Central memory CD8-positive, alpha-beta T cell (primary cell): Measurements from ENCODE around the gene MOK.
"Not testable (repeated sequence)": the region's sequence is repeated elsewhere in the genome, so short reads cannot be mapped to it uniquely, and the experiment has no call there.

Source experiments
- ATAC-seq: fragments of 150-1000 bp; cut with Tn5 transposase; replicated peaks from 2 replicates; pipeline ENCODE4 v1.10.0; 2022; ENCODE audit warnings: mild to moderate bottlenecking, moderate FRiP score, moderate number of reproducible peaks; ENCODE audit not compliant: poor library complexity, severe bottlenecking; ENCODE audit errors: extremely low read depth
- DNase-seq, 2 donors: peaks; one replicate each; pipeline ENCODE4 v3.0.0; 2021; ENCODE audit warnings: low spot score in 2 of 2
- H3K27ac Mint-ChIP-seq: one replicate; pipeline ENCODE4 v1.8.0; 2022; ENCODE audit warnings: low read depth, mild to moderate bottlenecking, moderate library complexity, mixed read lengths
- H3K27me3 Mint-ChIP-seq: one replicate; pipeline ENCODE4 v1.8.0; 2022; ENCODE audit warnings: mixed read lengths
- H3K36me3 Mint-ChIP-seq: one replicate; pipeline ENCODE4 v1.8.0; 2022; ENCODE audit warnings: mild to moderate bottlenecking, moderate library complexity, mixed read lengths; ENCODE audit not compliant: insufficient read depth
- H3K4me1 Mint-ChIP-seq: one replicate; pipeline ENCODE4 v1.8.0; 2022; ENCODE audit warnings: mixed read lengths
- H3K4me3 Mint-ChIP-seq: one replicate; pipeline ENCODE4 v1.8.0; 2022; ENCODE audit warnings: mild to moderate bottlenecking, moderate library complexity, mixed read lengths
- H3K9me3 Mint-ChIP-seq: one replicate; pipeline ENCODE4 v1.8.0; 2022; ENCODE audit warnings: mixed read lengths

MOK gene

DNA sequence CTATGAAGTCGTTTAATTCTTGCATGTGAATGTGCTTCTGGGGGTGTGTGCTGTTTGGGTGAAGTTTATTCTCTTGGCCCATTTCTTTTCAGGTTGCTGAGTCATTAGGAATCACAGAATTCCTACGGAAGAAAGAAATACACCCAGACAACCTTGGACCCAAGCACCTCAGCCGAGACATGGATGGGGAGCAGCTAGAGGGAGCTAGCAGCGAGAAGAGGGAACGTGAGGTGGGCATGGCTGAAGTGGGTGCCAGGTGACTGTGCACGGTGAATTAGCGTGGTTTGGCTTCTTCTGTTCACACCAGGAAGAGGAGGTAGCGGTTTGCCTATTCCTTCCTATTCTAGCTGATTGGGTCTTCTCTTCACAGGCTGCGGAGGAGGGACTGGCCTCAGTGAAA, 33.8 kb upstream of the MOK start:
- no peak for ATAC-seq
- no peaks in the 10 kb centered on the region for H3K9me3 Mint-ChIP-seq
- H3K4me3 Mint-ChIP-seq, result no peak overlapping the region
- H3K36me3 Mint-ChIP-seq, result peaks cover 46% of the 10 kb centered on the region
- H3K27ac Mint-ChIP-seq, result no peak overlapping the region
- DNase-seq, result no peak
- H3K4me1 Mint-ChIP-seq, result peaks cover 1% of the 10 kb centered on the region
- H3K27me3 Mint-ChIP-seq, result no peaks in the 10 kb centered on the region

DNA sequence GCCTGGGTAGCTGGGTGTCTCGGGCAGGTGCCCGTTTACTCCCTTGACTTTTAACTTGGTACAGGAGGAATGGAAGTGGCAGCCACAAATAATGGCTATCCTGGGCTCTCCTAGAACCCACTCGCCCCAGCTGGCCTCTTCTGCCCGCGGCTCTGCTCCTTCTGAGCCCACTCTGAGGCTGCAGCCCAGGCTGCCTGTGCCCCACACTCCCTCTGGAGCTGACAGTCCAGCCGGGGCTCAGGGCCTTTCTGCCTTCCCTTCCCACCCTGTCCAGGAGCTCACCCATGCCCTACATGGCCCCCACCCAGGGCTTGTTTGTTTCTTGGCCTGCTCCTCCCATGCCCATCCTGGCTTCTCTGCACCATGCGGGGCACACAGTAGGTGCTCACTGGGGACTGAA, 30.2 kb upstream of the MOK start:
- H3K4me1 Mint-ChIP-seq, result peaks cover 6% of the 10 kb centered on the region
- no peaks in the 10 kb centered on the region for H3K9me3 Mint-ChIP-seq
- peaks cover 32% of the 10 kb centered on the region for H3K36me3 Mint-ChIP-seq
- no peak overlapping the region for H3K27ac Mint-ChIP-seq
- no peak for DNase-seq
- no peak overlapping the region for H3K4me3 Mint-ChIP-seq
- no peak for ATAC-seq
- H3K27me3 Mint-ChIP-seq, result no peaks in the 10 kb centered on the region

GRCh38 chr14:102333795-102334705, 29.1 kb upstream of the MOK start:
- Mint-ChIP-seq H3K27ac (peak overlapping the region; percentile 44), H3K4me1 (peaks cover 6% of the 10 kb centered on the region), H3K27me3 (no peaks in the 10 kb centered on the region), H3K4me3 (no peak overlapping the region), H3K36me3 (peaks cover 32% of the 10 kb centered on the region), H3K9me3 (no peaks in the 10 kb centered on the region)
- ATAC-seq, result no peak
- no peak for DNase-seq

DNA sequence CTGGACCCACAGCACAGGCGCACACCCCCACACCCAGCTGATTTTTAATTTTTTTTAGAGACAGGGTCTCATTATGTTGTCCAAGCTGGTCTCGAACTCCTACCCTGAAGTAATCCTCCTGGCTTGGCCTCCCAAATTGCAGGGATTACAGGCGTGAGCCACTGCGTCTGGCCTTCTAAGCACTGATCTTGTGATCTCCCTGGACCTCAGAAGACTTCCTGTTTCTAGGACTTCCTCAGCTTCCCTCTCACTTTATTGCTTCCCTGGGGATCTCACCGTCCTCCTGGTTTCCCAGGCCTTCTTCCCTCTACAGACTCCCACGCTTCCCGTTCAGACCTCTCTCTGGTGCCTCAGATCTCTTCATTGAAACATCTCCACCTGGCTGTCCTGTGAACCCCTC, 28.4 kb upstream of the MOK start:
- ATAC-seq (no peak), DNase-seq (no peak)
- Mint-ChIP-seq H3K9me3 (no peaks in the 10 kb centered on the region), H3K36me3 (peaks cover 31% of the 10 kb centered on the region), H3K4me1 (peaks cover 6% of the 10 kb centered on the region), H3K4me3 (no peak overlapping the region), H3K27me3 (no peaks in the 10 kb centered on the region), H3K27ac (peak overlapping the region; percentile 44)

- DNase-seq (no peak), ATAC-seq (no peak)
- Mint-ChIP-seq H3K36me3 (peaks cover 16% of the 10 kb centered on the region), H3K4me3 (no peak overlapping the region), H3K9me3 (no peaks in the 10 kb centered on the region), H3K27ac (no peak overlapping the region), H3K4me1 (peaks cover 6% of the 10 kb centered on the region), H3K27me3 (no peaks in the 10 kb centered on the region)
These were observed 25.8 kb upstream of the MOK start for GRCh38 chr14:102330806-102331205.

GRCh38 chr14:102329381-102329780, 24.4 kb upstream of the MOK start:
- H3K9me3 Mint-ChIP-seq, ATAC-seq, H3K27ac Mint-ChIP-seq, H3K27me3 Mint-ChIP-seq, H3K4me3 Mint-ChIP-seq, DNase-seq, H3K4me1 Mint-ChIP-seq: not testable (repeated sequence)
- peaks cover 15% of the 10 kb centered on the region for H3K36me3 Mint-ChIP-seq

DNA sequence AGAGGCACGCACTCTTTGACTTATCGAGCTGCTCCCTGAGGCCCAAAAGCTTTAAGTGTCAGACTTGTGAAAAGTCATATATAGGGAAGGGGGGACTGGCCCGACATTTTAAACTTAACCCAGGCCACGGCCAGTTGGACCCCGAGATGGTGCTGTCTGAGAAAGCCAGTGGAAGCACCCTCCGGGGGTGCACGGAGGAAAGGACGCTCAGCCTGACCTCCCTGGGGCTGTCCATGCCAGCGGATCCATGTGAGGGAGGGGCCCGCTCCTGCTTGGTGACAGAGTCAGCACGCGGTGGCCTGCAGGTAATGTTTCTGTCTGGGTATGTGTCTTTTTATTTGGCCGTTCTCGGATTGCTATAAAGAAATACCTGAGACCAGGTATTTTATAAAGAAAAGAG, 21.6 kb upstream of the MOK start:
- ATAC-seq, result no peak
- Mint-ChIP-seq H3K36me3 (peaks cover 8% of the 10 kb centered on the region), H3K4me3 (no peak overlapping the region), H3K9me3 (no peaks in the 10 kb centered on the region), H3K27me3 (no peaks in the 10 kb centered on the region), H3K27ac (no peak overlapping the region), H3K4me1 (peaks cover under 1% of the 10 kb centered on the region)
- no peak for DNase-seq

DNA sequence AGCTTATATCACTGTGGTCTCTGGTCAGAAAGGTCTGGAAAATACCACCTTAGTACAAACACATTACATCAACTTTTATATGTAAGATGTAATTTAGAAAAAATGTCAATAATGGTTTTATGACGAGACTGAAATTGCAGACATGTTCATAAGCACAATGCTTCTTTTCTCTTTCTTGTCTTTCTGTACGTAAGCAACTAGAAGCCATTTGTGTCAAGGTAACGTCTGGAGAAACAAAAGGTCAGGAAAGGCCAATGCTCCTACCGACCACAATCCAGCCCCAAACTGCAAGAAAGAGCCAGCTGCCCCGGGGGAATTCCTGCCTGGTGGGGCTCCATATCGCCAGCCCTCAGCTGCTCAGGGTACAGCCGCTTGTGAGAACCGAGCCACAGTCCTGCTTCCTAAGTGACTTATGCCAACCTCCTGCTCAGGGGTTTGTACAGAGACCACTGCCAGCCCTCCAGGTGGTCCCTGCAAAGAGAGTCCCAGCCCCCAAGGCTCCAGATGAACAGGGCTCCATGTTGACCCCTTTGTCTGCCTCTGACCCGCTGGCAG, 20.9 kb upstream of the MOK start:
- Mint-ChIP-seq H3K4me3 (no peak overlapping the region), H3K27ac (no peak overlapping the region), H3K36me3 (peaks cover 6% of the 10 kb centered on the region), H3K4me1 (peaks cover 5% of the 10 kb centered on the region), H3K9me3 (no peaks in the 10 kb centered on the region), H3K27me3 (no peaks in the 10 kb centered on the region)
- DNase-seq (no peak), ATAC-seq (no peak)

- no peaks in the 10 kb centered on the region for H3K9me3 Mint-ChIP-seq
- H3K27ac Mint-ChIP-seq, result no peak overlapping the region
- ATAC-seq (no peak), DNase-seq (no peak)
- H3K36me3 Mint-ChIP-seq, result peaks cover 18% of the 10 kb centered on the region
- H3K27me3 Mint-ChIP-seq, result no peaks in the 10 kb centered on the region
- H3K4me1 Mint-ChIP-seq, result peaks cover 16% of the 10 kb centered on the region
- no peak overlapping the region for H3K4me3 Mint-ChIP-seq
These were observed 18.1 kb upstream of the MOK start for GRCh38 chr14:102323102-102323501.

DNA sequence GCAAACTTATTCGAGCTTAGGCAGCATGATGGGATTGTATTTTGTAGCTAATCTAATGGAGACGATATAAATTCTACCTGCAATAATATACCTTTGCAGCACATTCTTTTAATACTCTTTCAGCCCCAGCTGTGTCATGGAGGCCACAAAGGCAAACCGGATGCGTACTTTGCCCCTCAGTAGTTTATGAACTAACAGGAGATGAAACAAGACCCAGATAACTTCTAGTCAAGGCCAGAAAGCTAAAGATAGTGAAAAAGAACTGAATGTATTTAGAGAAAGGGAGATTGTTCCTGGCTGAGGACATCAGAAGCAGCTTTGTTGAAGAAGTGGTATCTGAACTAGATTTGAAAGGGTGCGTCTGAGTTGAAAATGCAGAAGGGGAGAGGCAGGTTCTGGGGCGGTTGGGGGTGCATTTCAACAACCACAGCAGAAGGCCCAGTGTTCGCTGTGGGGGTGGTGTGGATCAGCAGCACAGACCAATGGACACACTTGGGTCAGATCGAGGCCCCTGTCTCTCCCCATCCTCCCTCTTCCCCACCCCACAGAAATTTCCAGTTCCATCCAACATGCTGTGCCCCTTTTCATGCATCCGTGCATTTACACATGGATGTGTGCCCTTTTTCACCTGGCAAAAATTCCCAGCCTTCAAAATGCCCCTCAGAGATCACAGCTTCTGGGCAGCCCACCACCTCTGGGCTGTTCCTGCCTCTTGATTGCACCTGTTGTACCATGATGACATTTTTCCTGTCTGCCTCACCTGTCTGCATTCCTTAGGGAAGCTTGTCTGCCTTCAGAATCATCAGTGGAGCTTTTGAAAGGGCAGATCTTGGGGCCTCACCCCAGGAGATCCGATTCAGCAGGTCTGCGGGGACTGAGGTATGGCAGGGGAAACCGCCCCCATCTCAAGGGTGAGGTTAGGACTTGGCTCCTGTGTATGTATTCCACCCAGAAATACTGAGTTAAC, 16.8 kb upstream of the MOK start:
- Mint-ChIP-seq H3K4me3 (no peak overlapping the region), H3K27me3 (no peaks in the 10 kb centered on the region), H3K36me3 (peaks cover 30% of the 10 kb centered on the region), H3K9me3 (no peaks in the 10 kb centered on the region), H3K27ac (no peak overlapping the region), H3K4me1 (peaks cover 29% of the 10 kb centered on the region)
- DNase-seq (no peak), ATAC-seq (no peak)

- H3K4me3 Mint-ChIP-seq, result peak overlapping the region; percentile 92
- H3K27ac Mint-ChIP-seq, result peak overlapping the region; percentile 100
- no peaks in the 10 kb centered on the region for H3K27me3 Mint-ChIP-seq
- DNase-seq, result no peak
- no peaks in the 10 kb centered on the region for H3K9me3 Mint-ChIP-seq
- H3K36me3 Mint-ChIP-seq, result peaks cover 35% of the 10 kb centered on the region
- peaks cover 31% of the 10 kb centered on the region for H3K4me1 Mint-ChIP-seq
- ATAC-seq, result no peak
These were observed 15.9 kb upstream of the MOK start for GRCh38 chr14:102320671-102321455.
